OCI-LY7 (cell line): ENCODE results near the gene MAP3K1. TPM values are rescaled to one million over a fixed set of nuclear protein-coding genes. Genes with fewer than 3 reads are reported as not detected.

Experiments used
- BruUV-seq: library from RNA; stranded (reverse); fragments of 400-500 nt; replicated peaks from 2 replicates; lab custom pipeline; 2021; lab: Mats Ljungman, UMichigan
- CTCF ChIA-PET: fragments of 300-600 bp; sonication (Branson Sonifier 250); formaldehyde crosslinking; loops from one replicate; lab custom pipeline; 2022; ENCODE audit warnings: antibody characterized with exemption; ENCODE audit not compliant: unreplicated experiment; lab: Charles Lee
- POLR2A ChIA-PET: fragments of 300-600 bp; sonication (Branson Sonifier 250); formaldehyde crosslinking; loops from one replicate; lab custom pipeline; 2022; ENCODE audit warnings: antibody characterized with exemption; lab: Charles Lee
- DNase-seq: peaks from one replicate; pipeline ENCODE4 v3.0.0-alpha.2; 2015; ENCODE audit warnings: low spot score
- H2AFZ ChIP-seq: fragments of 200-600 bp; sonication (generic), shearing (Covaris generic); 2 replicates; pipeline ENCODE4 v1.6.1; 2014; ENCODE audit warnings: mild to moderate bottlenecking, antibody characterized with exemption, low read length, moderate library complexity
- H3K27ac ChIP-seq: fragments of 200-600 bp; sonication (generic); 2 replicates; pipeline ENCODE4 v1.5.1; 2014; ENCODE audit warnings: mixed run types, low read depth, mild to moderate bottlenecking, moderate library complexity, low read length, inconsistent platforms; ENCODE audit not compliant: poor library complexity, severe bottlenecking
- H3K36me3 ChIP-seq: fragments of 200-600 bp; sonication (generic); 2 replicates; pipeline ENCODE4 v1.6.1; 2014; ENCODE audit warnings: mild to moderate bottlenecking, antibody characterized with exemption, low read length, moderate library complexity, mixed read lengths; ENCODE audit not compliant: insufficient read depth
- H3K4me1 ChIP-seq: fragments of 200-600 bp; sonication (generic); 2 replicates; pipeline ENCODE4 v1.5.1; 2014; ENCODE audit warnings: mild to moderate bottlenecking, low read length; ENCODE audit not compliant: insufficient read depth, poor library complexity, severe bottlenecking
- H3K4me2 ChIP-seq: fragments of 200-600 bp; sonication (generic); 2 replicates; pipeline ENCODE4 v1.6.1; 2014; ENCODE audit warnings: mild to moderate bottlenecking, low read length
- H3K4me3 ChIP-seq: fragments of 200-600 bp; sonication (generic); 2 replicates; pipeline ENCODE4 v1.5.1; 2014; ENCODE audit warnings: mild to moderate bottlenecking, low read depth, low read length; ENCODE audit not compliant: poor library complexity, severe bottlenecking
- H3K79me2 ChIP-seq: fragments of 200-600 bp; sonication (generic); 2 replicates; pipeline ENCODE4 v1.6.1; 2016; ENCODE audit warnings: low read depth, mild to moderate bottlenecking, low read length, moderate library complexity, mixed read lengths; ENCODE audit not compliant: insufficient read depth
- H3K9me2 ChIP-seq: fragments of 200-600 bp; sonication (generic); 2 replicates; pipeline ENCODE4 v1.6.1; 2016; ENCODE audit warnings: mild to moderate bottlenecking, low read length, mixed read lengths; ENCODE audit not compliant: insufficient read depth
- H3K9me3 ChIP-seq: fragments of 200-600 bp; sonication (generic); 2 replicates; pipeline ENCODE4 v1.6.1; 2014; ENCODE audit warnings: mild to moderate bottlenecking, mixed run types, low read length, mixed read lengths
- H4K20me1 ChIP-seq: fragments of 200-600 bp; sonication (generic); 2 replicates; pipeline ENCODE4 v1.6.1; 2014; ENCODE audit warnings: mild to moderate bottlenecking, antibody characterized with exemption, low read length, moderate library complexity, mixed read lengths; ENCODE audit not compliant: insufficient read depth
- EZH2phosphoT487 ChIP-seq: fragments of 200-600 bp; sonication (generic); IDR thresholded peaks from 2 replicates; pipeline ENCODE4 v1.6.1; 2018; ENCODE audit warnings: low read depth, borderline replicate concordance, mild to moderate bottlenecking, mixed run types, antibody characterized with exemption, low read length, moderate library complexity, mixed read lengths
- intact Hi-C: fragments of 100-400 bp; cut with micrococcal nuclease; formaldehyde crosslinking; loops from one replicate; pipeline ENCODE4 v1.10.0; 2022; ENCODE audit not compliant: unreplicated experiment
- total RNA-seq, 2 experiments: library from RNA; depleted of rRNA in 1 of 2; stranded (reverse); fragments of >200 nt in 1 of 2; shearing (Covaris generic) in 1 of 2; gene quantifications; 2 replicates each; pipeline ENCODE4 v1.2.3, GENCODE V29; 2014 to 2022
- TF ChIP-seq, protein P1 (sequence below): fragments of 200-600 bp; sonication (generic); conservative IDR thresholded peaks from 2 replicates; pipeline ENCODE4 v1.5.1; 2014; ENCODE audit warnings: mild to moderate bottlenecking, antibody characterized with exemption, low read length, moderate library complexity, mixed read lengths

Gene MAP3K1
- total RNA-seq, 2 experiments from 2014 or later, result 29.4 to 29.9 TPM

DNA sequence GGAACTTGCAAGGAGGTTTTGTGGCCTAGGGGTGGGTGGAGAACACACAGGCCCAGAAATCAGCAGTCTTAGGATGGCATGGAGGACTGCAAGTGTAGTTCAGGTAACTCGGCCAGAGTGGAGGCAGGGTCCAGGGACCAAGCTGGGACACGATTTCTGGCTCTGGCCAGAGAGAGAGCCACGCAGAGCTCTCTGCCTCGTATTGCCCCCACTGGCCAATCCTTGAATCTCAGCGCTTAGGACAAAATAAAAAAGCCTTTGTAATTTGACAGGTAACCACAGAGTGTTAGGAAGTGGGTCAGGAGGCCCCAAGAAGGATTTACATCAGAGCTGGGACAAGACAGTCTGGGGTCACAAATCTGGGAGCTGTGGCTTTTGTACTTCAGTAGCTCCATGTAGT is 11.7 kb downstream of the MAP3K1 start:
- H3K27ac ChIP-seq, result no peak overlapping the region
- H3K4me1 ChIP-seq, result peaks cover 70% of the 10 kb centered on the region
- H3K36me3 ChIP-seq, result peaks cover 6% of the 10 kb centered on the region; the same call in 1 of the 2 replicates
- H3K4me3 ChIP-seq, result no peak overlapping the region
- no TSS peak for BruUV-seq
- peak; percentile 43 for DNase-seq
- peaks cover 98% of the 10 kb centered on the region for H3K79me2 ChIP-seq
- H3K9me2 ChIP-seq, result no peaks in the 10 kb centered on the region
- POLR2A ChIA-PET, result interaction anchor here (0.6 to 4.5 kb wide), 4 partner anchors 11 to 157 kb away, joined by 3 to 21 read pairs (median 6); no protein-coding TSS in a partner anchor
- CTCF ChIA-PET, result no interaction called here
- H3K4me2 ChIP-seq, result no peak overlapping the region
- H3K9me3 ChIP-seq, result no peaks in the 10 kb centered on the region
- TF ChIP-seq, protein P1, sequence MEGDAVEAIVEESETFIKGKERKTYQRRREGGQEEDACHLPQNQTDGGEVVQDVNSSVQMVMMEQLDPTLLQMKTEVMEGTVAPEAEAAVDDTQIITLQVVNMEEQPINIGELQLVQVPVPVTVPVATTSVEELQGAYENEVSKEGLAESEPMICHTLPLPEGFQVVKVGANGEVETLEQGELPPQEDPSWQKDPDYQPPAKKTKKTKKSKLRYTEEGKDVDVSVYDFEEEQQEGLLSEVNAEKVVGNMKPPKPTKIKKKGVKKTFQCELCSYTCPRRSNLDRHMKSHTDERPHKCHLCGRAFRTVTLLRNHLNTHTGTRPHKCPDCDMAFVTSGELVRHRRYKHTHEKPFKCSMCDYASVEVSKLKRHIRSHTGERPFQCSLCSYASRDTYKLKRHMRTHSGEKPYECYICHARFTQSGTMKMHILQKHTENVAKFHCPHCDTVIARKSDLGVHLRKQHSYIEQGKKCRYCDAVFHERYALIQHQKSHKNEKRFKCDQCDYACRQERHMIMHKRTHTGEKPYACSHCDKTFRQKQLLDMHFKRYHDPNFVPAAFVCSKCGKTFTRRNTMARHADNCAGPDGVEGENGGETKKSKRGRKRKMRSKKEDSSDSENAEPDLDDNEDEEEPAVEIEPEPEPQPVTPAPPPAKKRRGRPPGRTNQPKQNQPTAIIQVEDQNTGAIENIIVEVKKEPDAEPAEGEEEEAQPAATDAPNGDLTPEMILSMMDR, result peak; percentile 70
- no peak for TF ChIP-seq EZH2phosphoT487
- intact Hi-C loops, result no loop called here
- peaks cover 40% of the 10 kb centered on the region; the same call in 1 of the 2 replicates for H4K20me1 ChIP-seq
- no peak overlapping the region for H2AFZ ChIP-seq

DNA sequence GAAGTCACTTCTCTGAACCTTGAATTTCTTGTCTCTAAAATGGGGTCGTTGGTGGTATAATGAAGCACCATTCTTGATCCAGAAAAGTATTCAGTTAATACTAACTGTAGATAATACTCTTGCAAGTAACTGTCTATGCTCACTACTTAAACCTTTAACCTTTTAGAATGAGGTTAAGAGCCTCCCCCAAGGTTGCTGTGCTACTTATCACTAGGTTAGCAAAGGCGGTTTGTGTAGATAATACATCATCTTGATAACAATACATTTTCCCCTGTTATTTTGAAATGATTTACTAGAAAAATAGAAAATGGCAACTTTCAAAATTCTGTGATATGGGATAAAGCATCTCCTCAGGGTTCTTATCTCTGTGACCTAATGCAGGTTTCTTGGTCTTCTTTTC is 12.6 kb downstream of the MAP3K1 start:
- no peak for DNase-seq
- Histone ChIP-seq H3K4me2 (peak overlapping the region; percentile 21; the same call in 1 of the 2 replicates), H3K36me3 (peaks cover 6% of the 10 kb centered on the region; the same call in 1 of the 2 replicates), H3K27ac (no peak overlapping the region), H3K9me2 (no peaks in the 10 kb centered on the region), H2AFZ (no peak overlapping the region), H3K9me3 (no peaks in the 10 kb centered on the region), H4K20me1 (peaks cover 40% of the 10 kb centered on the region; the same call in 1 of the 2 replicates), H3K79me2 (peaks cover 98% of the 10 kb centered on the region), H3K4me1 (peaks cover 67% of the 10 kb centered on the region), H3K4me3 (no peak overlapping the region)
- intact Hi-C loops, result no loop called here
- CTCF ChIA-PET, result no interaction called here
- no TSS peak for BruUV-seq
- POLR2A ChIA-PET, result interaction anchor here (0.6 to 4.5 kb wide), 10 partner anchors 8 to 428 kb away, joined by 3 to 21 read pairs (median 4); no protein-coding TSS in a partner anchor
- TF ChIP-seq, protein P1, result no peak
- TF ChIP-seq EZH2phosphoT487, result no peak
